Fibroblast of pulmonary artery (primary cell): ENCODE results near the gene SASH1.
A peak's percentile ranks its signal among the peaks of the same experiment; 100 is the strongest.

Experiments
- DNase-seq: peaks from one replicate; pipeline ENCODE4 v3.0.0-alpha.2; 2010; ENCODE audit warnings: low read depth
- H3K4me3 ChIP-seq: replicated peaks from 2 replicates; pipeline ENCODE4 v1.5.1; 2011; ENCODE audit warnings: low read depth, mild to moderate bottlenecking, control low read depth, low read length, moderate library complexity
- CTCF ChIP-seq: IDR thresholded peaks from 2 replicates; pipeline ENCODE4 v1.5.1; 2011; ENCODE audit warnings: mild to moderate bottlenecking, control low read depth, low read length, inconsistent platforms; ENCODE audit errors: missing control alignments

Gene SASH1

GRCh38 chr6:148518511-148519156 is 176.0 kb downstream of the SASH1 start:
- TF ChIP-seq CTCF: no peak
- H3K4me3 ChIP-seq: no peak overlapping the region
- no peak for DNase-seq

GRCh38 chr6:148520109-148520841 is 177.6 kb downstream of the SASH1 start:
- no peak overlapping the region for H3K4me3 ChIP-seq
- TF ChIP-seq CTCF: no peak
- DNase-seq: no peak

- H3K4me3 ChIP-seq: no peak overlapping the region
- DNase-seq: no peak
- TF ChIP-seq CTCF: no peak
Measured at GRCh38 chr6:148521158-148521557, 178.5 kb downstream of the SASH1 start.

GRCh38 chr6:148521586-148521985 is 178.9 kb downstream of the SASH1 start:
- TF ChIP-seq CTCF: no peak
- DNase-seq: peak; percentile 70

GRCh38 chr6:148523048-148523447 is 180.4 kb downstream of the SASH1 start:
- H3K4me3 ChIP-seq: no peak overlapping the region
- peak; percentile 72 for DNase-seq
- TF ChIP-seq CTCF: no peak

More at GRCh38 chr6:148521586-148521985, 178.9 kb downstream of the SASH1 start:
- no peak overlapping the region for H3K4me3 ChIP-seq

GRCh38 chr6:148523551-148523950 is 180.9 kb downstream of the SASH1 start:
- no peak for DNase-seq
- no peak for TF ChIP-seq CTCF
- H3K4me3 ChIP-seq: no peak overlapping the region

- H3K4me3 ChIP-seq: peak overlapping the region; percentile 47
- DNase-seq: peak; percentile 66
- no peak for TF ChIP-seq CTCF
Measured at GRCh38 chr6:148524471-148524882, 181.8 kb downstream of the SASH1 start.
